HuH-7 (cell line): Measurements from ENCODE around the gene ACAN.

ENCODE experiments used
- DNase-seq: peaks from one replicate; pipeline ENCODE4 v3.0.0; 2011; ENCODE audit warnings: low spot score

ACAN gene

DNA sequence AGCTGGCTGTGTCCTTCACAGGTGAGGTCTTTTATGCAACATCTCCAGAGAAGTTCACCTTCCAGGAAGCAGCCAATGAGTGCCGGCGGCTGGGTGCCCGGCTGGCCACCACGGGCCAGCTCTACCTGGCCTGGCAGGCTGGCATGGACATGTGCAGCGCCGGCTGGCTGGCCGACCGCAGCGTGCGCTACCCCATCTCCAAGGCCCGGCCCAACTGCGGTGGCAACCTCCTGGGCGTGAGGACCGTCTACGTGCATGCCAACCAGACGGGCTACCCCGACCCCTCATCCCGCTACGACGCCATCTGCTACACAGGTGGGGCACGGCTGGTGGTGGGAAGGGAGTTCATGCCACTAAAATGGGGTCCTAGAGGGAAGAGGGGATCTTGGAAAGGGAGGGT lies 40.1 kb downstream of the ACAN start:
- no peak for DNase-seq

GRCh38 chr15:88844749-88845386 lies 41.6 kb downstream of the ACAN start:
- no peak for DNase-seq

DNA sequence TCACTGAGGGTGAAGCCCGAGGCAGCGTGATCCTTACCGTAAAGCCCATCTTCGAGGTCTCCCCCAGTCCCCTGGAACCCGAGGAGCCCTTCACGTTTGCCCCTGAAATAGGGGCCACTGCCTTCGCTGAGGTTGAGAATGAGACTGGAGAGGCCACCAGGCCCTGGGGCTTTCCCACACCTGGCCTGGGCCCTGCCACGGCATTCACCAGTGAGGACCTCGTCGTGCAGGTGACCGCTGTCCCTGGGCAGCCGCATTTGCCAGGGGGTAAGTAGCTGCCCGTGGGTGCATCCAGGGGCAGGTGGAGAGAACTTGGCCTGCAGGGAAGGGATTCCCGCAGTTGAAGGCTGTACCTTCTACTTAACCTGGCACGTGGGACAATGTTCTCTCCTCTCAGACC lies 42.4 kb downstream of the ACAN start:
- no peak for DNase-seq

DNA sequence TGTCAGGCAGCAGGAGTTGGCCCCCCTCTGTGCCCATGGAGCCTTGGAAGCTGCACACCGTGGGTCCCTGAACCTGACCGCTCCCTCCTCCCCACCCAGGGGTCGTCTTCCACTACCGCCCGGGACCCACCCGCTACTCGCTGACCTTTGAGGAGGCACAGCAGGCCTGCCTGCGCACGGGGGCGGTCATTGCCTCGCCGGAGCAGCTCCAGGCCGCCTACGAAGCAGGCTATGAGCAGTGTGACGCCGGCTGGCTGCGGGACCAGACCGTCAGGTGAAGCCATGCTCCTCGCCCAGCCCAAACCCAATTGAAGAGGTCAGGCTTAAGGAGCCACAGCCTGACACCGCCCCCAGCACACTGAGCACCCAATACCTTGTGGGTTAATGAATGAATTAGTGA lies 43.9 kb downstream of the ACAN start:
- DNase-seq, result no peak

DNA sequence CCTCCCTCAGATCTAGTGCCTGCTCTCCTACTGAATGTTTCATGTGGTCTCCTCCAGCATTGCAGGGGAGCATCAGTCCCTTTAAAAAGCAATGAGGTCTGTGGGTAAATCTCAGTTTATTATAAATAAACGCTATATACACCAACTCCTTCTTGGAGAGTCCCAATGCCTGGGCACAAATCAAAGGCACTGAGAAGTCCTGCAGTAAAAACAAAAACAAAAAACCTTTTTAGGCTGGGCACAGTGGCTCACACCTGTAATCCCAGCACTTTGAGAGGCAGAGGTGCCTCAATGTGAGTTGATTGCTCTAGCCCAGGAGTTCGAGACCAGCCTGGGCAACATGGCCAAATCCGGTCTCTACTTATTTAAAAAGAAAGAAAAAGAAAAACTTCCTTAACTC lies 45.0 kb downstream of the ACAN start:
- DNase-seq, result no peak

- no peak for DNase-seq
Measured at GRCh38 chr15:88849376-88850072, 46.3 kb downstream of the ACAN start.

DNA sequence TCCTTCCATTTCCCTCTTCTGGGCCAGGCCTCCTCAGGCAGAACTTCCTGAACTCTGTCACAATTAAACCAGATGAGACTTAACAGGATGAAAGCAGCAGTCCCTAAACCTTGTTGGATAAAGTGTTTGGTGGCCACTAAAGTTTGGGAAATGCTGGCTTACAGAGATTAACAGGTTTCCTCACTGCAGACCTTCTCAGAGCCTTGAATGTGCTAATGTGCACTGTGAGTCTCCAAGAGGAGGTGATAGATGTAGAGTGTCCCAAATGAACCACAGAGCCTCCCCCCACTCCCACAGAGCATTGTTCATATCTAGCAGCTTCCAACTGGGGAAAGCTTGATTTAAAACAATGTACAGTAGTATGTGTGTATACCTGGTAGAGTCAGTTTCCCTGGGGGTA lies 49.2 kb downstream of the ACAN start:
- no peak for DNase-seq

DNA sequence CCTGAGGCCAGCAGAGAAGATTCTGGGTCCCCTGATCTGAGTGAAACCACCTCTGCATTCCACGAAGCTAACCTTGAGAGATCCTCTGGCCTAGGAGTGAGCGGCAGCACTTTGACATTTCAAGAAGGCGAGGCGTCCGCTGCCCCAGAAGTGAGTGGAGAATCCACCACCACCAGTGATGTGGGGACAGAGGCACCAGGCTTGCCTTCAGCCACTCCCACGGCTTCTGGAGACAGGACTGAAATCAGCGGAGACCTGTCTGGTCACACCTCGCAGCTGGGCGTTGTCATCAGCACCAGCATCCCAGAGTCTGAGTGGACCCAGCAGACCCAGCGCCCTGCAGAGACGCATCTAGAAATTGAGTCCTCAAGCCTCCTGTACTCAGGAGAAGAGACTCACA lies 55.7 kb downstream of the ACAN start:
- DNase-seq, result no peak

- DNase-seq, result no peak
Measured at GRCh38 chr15:88859550-88859949, 56.3 kb downstream of the ACAN start.

GRCh38 chr15:88860212-88860611 lies 57.0 kb downstream of the ACAN start:
- DNase-seq, result no peak

DNA sequence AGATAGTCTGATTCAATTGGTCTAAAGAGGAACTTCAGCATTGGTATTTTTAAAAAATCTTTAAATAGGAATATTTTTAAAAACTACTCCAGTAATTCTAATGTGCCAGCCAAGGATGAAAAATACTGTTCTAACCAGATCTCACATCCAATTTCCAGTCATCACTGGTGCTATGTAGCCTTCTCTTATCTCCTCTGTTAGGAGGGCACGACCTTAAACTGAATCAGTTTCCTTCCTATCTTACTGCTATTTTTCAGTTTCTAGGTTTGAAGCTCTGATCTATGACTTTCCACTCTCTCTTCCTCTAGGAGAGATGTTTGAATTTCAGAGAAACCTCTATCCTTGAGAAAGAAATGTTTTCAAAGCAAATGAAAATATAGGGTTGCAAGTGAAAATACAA lies 60.2 kb downstream of the ACAN start:
- DNase-seq, result no peak

DNA sequence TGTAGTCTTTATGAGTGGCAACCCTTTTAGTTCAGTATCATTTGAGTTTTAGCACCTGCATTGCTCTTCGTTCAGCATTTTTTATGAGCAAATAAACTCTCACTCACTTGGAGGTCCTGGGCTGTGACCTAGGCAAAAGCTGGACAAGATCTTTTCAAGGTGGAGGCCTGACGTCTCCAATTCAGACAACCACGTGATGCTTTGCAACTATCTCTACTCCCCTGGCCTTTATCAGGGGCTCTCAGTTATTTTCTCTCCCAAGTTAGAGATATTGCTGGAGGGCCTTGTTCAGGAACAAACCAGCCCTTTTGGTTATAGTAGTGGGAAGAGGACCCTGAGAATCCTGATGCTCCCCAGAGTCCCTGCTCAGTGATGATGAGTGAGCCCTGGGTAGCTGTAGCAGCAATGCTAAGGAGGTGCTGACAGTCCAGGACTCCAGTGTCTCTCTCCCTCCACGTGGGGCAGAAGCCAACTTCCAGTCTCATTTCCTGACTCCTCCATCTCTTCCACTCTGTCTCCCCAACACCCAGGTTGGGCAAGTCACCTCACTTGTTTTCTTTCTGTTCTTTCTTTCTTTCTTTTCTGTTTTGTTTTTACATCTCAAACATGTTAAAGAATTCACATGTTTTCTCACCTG lies 61.7 kb downstream of the ACAN start:
- DNase-seq, result no peak

DNA sequence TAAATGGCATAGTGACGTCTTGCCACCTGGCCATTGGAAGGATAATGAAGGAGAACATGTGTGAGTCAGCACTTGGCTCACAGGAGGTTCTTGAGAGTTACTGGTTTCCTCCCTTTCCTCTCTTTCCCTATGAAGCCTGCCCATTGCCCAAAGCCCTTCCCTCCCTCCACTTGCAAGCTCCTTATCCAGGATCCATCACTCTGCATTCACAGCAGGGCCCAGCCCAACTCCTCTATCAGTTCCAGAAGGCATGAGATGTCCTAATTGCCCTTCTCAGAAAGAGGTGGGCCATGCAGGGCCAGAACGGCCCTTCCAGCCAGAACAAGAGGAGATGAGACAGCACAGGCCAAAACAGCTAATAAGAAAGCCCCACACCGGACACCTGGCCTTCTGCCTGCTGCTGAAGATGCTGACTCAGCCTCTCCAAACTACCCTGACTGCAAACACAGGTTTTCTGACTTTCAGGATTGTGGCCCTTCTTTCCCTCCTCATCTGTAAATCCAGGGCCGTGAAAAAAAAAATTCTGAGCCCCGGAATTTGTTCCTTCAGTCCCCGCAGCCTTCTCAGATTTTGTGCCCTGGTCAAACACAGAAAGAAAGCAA lies 62.4 kb downstream of the ACAN start:
- no peak for DNase-seq

DNA sequence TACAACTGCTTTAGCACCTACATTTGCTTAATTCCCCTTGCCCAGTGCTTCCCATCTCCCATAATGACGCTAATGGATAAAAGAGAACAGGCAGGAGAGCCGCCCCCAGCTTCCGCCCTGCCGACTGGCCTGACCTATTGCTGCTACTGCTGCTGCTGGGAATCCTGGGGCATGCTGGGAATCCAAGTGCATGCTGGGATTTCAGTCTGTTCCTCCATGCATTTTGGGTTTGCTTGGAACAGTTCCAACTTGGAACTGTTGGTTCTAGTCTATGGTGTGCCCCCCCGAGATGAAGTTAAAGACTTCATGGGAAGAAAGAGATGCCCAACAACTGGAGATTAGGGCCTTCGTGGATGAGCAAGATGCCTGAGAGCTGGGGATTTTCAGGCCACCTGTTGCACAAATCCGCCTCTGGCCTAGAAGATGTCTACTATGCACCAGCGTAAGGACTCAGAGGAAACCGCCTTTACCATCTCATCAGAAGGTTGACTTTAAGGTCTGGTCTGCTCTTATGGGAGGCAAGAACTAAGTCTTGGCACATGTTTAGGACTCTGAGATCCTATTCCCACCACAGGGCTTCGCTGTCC lies 63.2 kb downstream of the ACAN start:
- DNase-seq, result no peak

GRCh38 chr15:88871313-88871712 lies 68.1 kb downstream of the ACAN start:
- DNase-seq, result no peak

GRCh38 chr15:88872106-88872505 lies 68.9 kb downstream of the ACAN start:
- DNase-seq, result no peak

DNA sequence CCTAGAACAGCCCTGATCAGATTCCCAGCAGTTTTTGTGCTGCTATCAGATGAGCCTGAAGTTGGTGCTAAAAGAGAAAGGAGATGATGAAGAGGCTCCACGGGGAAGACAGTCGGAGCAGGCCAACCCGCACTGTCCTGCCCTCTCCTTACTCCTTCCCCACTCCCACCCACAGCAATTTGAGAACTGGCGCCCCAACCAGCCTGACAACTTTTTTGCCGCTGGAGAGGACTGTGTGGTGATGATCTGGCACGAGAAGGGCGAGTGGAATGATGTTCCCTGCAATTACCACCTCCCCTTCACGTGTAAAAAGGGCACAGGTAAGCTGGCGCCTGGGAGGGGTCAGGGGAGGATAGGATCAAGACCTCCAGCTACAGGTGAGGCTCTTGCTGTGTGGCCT lies 69.5 kb downstream of the ACAN start:
- DNase-seq, result no peak

- DNase-seq, result no peak
Measured at GRCh38 chr15:88873786-88874185, 70.5 kb downstream of the ACAN start.

DNA sequence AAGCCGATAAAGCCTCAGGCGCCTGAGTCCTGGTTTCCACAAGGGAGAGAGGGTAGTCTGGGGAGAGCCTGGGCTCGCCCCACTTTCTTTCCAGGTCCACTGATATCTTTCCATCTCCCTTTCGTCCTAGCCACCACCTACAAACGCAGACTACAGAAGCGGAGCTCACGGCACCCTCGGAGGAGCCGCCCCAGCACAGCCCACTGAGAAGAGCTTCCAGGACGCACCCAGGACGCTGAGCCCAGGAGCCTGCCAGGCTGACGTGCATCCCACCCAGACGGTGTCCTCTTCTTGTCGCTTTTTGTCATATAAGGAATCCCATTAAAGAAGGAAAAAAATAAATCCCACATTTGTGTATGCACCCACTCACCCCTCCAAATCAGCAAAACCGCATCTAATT lies 71.0 kb downstream of the ACAN start:
- no peak for DNase-seq

GRCh38 chr15:88874684-88875083 lies 71.4 kb downstream of the ACAN start:
- no peak for DNase-seq

DNA sequence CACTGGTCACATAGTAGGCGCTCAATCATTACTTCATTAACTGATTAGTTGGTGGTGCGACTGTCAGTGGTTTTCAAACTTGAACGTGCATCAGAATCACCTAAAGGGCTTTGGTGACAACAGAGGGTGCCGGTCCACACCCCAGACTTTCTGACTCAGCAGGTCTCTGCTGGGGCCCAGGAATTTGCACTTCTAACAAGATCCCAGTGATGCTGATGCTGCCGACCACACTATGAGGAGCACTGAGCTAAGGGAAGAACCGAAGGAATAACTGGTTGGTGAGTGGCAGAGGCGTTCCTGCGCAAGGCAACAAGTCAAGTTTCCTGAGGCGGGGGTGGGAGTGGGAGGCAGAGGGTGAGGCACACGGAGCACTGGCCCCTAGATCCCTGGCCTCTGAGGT lies 73.3 kb downstream of the ACAN start:
- DNase-seq, result no peak

GRCh38 chr15:88877415-88877814 lies 74.2 kb downstream of the ACAN start:
- DNase-seq, result no peak

DNA sequence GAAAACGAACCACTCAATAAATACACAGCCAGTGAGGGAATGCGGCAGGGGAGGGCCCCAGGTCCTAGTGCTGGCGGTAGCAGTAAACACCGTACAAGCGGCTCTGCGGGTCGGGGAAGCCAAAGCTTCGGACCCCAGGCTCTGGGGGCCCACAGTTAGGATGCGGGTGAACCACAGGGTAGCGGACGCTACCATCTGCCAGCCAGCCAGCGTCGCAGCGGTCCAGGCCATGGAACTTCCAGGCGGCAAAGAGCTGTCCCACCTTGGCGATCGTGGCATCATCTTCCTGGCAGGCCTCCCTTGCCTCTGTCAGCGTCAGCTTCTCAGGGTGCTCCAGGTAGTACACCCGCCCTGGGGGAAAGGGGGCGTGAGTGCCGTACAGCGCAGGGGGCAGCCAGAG lies 74.7 kb downstream of the ACAN start:
- DNase-seq, result no peak
